B cell (primary cell): ENCODE measurements around the gene IGFALS. TPM values are rescaled to one million over a fixed set of nuclear protein-coding genes. Genes with fewer than 3 reads are reported as not detected.
A peak's percentile ranks its signal among the peaks of the same experiment; 100 is the strongest.

ENCODE experiments used
- ATAC-seq: fragments of 200-7000 bp; cut with Tn5 transposase; one replicate; pipeline ENCODE4 v1.10.0; 2021; ENCODE audit warnings: low read depth, mild to moderate bottlenecking, moderate number of reproducible peaks, moderate library complexity
- CTCF ChIA-PET: fragments of 350-600 bp; sonication (Branson Sonifier 250); formaldehyde crosslinking; loops from one replicate; lab custom pipeline; 2021; ENCODE audit warnings: antibody characterized with exemption, inconsistent platforms; lab: Charles Lee
- POLR2A ChIA-PET: fragments of 350-600 bp; sonication (Branson Sonifier 250); formaldehyde crosslinking; loops from one replicate; lab custom pipeline; 2021; ENCODE audit warnings: antibody characterized with exemption; lab: Charles Lee
- DNase-seq: peaks from one replicate; pipeline ENCODE4 v3.0.0; 2013
- H2AFZ ChIP-seq: 2 replicates; pipeline ENCODE4 v1.6.1; 2012; ENCODE audit warnings: mild to moderate bottlenecking, low read depth, low read length; ENCODE audit not compliant: insufficient read depth, poor library complexity, severe bottlenecking
- H3K27ac ChIP-seq, 2 donors: 1 replicate in 1 of 2; 2 replicates in 1 of 2; pipeline ENCODE4 v1.5.1; 2012 to 2013; ENCODE audit warnings: low read length in 2 of 2, mild to moderate bottlenecking in 2 of 2, moderate library complexity in 1 of 2
- H3K27me3 ChIP-seq, 4 experiments: fragments of 200-600 bp in 1 of 4; sonication (generic) in 1 of 4; replicated peaks in 1 of 4; 1 replicate in 2 of 4; 2 replicates in 2 of 4; pipeline versions ENCODE4 v1.6.1 to v1.7.0; 2013 to 2016; ENCODE audit warnings: low read length in 3 of 4, mild to moderate bottlenecking in 2 of 4, mixed read lengths in 1 of 4, moderate library complexity in 1 of 4; ENCODE audit not compliant: insufficient read depth in 4 of 4, control insufficient read depth in 3 of 4; ENCODE audit errors: control extremely low read depth in 1 of 4
- H3K36me3 ChIP-seq, 2 experiments: replicated peaks in 1 of 2; 1 replicate in 1 of 2; 2 replicates in 1 of 2; pipeline versions ENCODE4 v1.6.1 to v1.7.1; 2013; ENCODE audit warnings: low read length in 1 of 2; ENCODE audit not compliant: insufficient read depth in 2 of 2, control insufficient read depth in 1 of 2; ENCODE audit errors: control extremely low read depth in 1 of 2, extremely low read depth in 1 of 2
- H3K4me1 ChIP-seq, 2 donors: fragments of 200-600 bp in 1 of 2; sonication (generic) in 1 of 2; 1 replicate in 1 of 2; 2 replicates in 1 of 2; pipeline versions ENCODE4 v1.5.1 to v1.6.1; 2013 to 2017; ENCODE audit warnings: low read length in 2 of 2; ENCODE audit not compliant: control insufficient read depth in 2 of 2, insufficient read depth in 2 of 2
- H3K4me2 ChIP-seq: replicated peaks from 2 replicates; pipeline ENCODE3; 2012; ENCODE audit warnings: mild to moderate bottlenecking, low read depth, low read length; ENCODE audit not compliant: poor library complexity, severe bottlenecking
- H3K4me3 ChIP-seq, 5 experiments: fragments of 200-600 bp in 1 of 5; sonication (generic) in 1 of 5; 1 replicate in 3 of 5; 2 replicates in 2 of 5; pipeline versions ENCODE4 v1.5.1 to v1.7.0; 2011 to 2016; ENCODE audit warnings: low read length in 4 of 5, mild to moderate bottlenecking in 4 of 5, low read depth in 2 of 5, control low read depth in 1 of 5, moderate library complexity in 1 of 5; ENCODE audit not compliant: insufficient read depth in 1 of 5; ENCODE audit errors: control extremely low read depth in 1 of 5, extremely low read depth in 1 of 5
- H3K79me2 ChIP-seq: fragments of 200-600 bp; sonication (generic); one replicate; pipeline ENCODE4 v1.6.0; 2016; ENCODE audit warnings: low read length; ENCODE audit not compliant: control insufficient read depth, insufficient read depth
- H3K9ac ChIP-seq: fragments of 200-600 bp; sonication (generic); 2 replicates; pipeline ENCODE4 v1.6.1; 2017; ENCODE audit warnings: mild to moderate bottlenecking, low read length, moderate library complexity
- H3K9me3 ChIP-seq, 3 donors: one replicate each; pipeline versions ENCODE4 v1.6.1 to v1.7.1; 2013; ENCODE audit warnings: low read length in 2 of 3; ENCODE audit not compliant: control insufficient read depth in 2 of 3, insufficient read depth in 1 of 3; ENCODE audit errors: control extremely low read depth in 1 of 3
- H4K20me1 ChIP-seq: 2 replicates; pipeline ENCODE4 v1.6.0; 2012; ENCODE audit warnings: mild to moderate bottlenecking, low read length; ENCODE audit not compliant: insufficient read depth, control insufficient read depth, poor library complexity, severe bottlenecking
- H3K27ac Mint-ChIP-seq: one replicate; pipeline ENCODE4 v1.8.0; 2021; ENCODE audit warnings: mixed read lengths
- H3K27me3 Mint-ChIP-seq: one replicate; pipeline ENCODE4 v1.8.0; 2021; ENCODE audit warnings: mixed read lengths
- H3K4me1 Mint-ChIP-seq: one replicate; pipeline ENCODE4 v1.8.0; 2021; ENCODE audit warnings: mixed read lengths
- H3K4me3 Mint-ChIP-seq: one replicate; pipeline ENCODE4 v1.8.0; 2021; ENCODE audit warnings: mixed read lengths
- H3K9me3 Mint-ChIP-seq: one replicate; pipeline ENCODE4 v1.8.0; 2022; ENCODE audit warnings: mixed read lengths; ENCODE audit not compliant: insufficient read depth
- CTCF ChIP-seq: fragments of 200-600 bp; IDR thresholded peaks from one replicate; pipeline ENCODE4 v1.8.0; 2022; ENCODE audit warnings: antibody characterized with exemption, mild to moderate bottlenecking
- EZH2 ChIP-seq: IDR thresholded peaks from 2 replicates; pipeline ENCODE4 v1.6.1; 2012; ENCODE audit warnings: borderline replicate concordance, low read depth, mild to moderate bottlenecking, moderate library complexity, low read length; ENCODE audit not compliant: insufficient read depth, poor library complexity, severe bottlenecking
- WGBS: methylation state at CpG from one replicate; pipeline ENCODE4 v1.1.5; 2013; ENCODE audit warnings: missing lambda C conversion rate; ENCODE audit not compliant: insufficient coverage; 5-methylcytosine and 5-hydroxymethylcytosine counted together
- intact Hi-C: fragments of 100-400 bp; cut with micrococcal nuclease; formaldehyde crosslinking; loops from one replicate; pipeline ENCODE4 v1.10.0; 2022
- polyA plus RNA-seq: library from polyadenylated mRNA; depleted of rRNA; stranded (reverse); fragments of >200 nt; gene quantifications from 2 replicates; pipeline ENCODE4 v1.2.3, GENCODE V29; 2012
- total RNA-seq, 2 donors: library from RNA; stranded (reverse); fragments of 120-200 nt in 1 of 2; gene quantifications; 1 replicate in 1 of 2; 2 replicates in 1 of 2; pipeline versions ENCODE4 v1.2.3 to v1.2.4, GENCODE V29; 2013 to 2022

Gene IGFALS
- total and polyA plus RNA-seq, 2 donors (not counting 1 experiment from before 2014, with no cell fraction given) = 0.49 TPM; not detected in 1

- peaks cover 0 to 28% of the 10 kb centered on the region in 2 experiments for H3K36me3 ChIP-seq
- ATAC-seq (no peak), DNase-seq (peak; percentile 60)
- Mint-ChIP-seq H3K4me1 (peaks cover 27% of the 10 kb centered on the region), H3K27me3 (no peaks in the 10 kb centered on the region), H3K4me3 (peak within 1 kb of the TSS; percentile 95), H3K27ac (peak within 1 kb of the TSS; percentile 97), H3K9me3 (no peaks in the 10 kb centered on the region)
- peak within 1 kb of the TSS; percentile 84 for H3K9ac ChIP-seq
- WGBS = under 1% methylated on average over 53 of the region's 53 CpGs
- peaks cover 22 to 35% of the 10 kb centered on the region in 2 donors for H3K4me1 ChIP-seq
- POLR2A ChIA-PET = interaction anchor here (0.6 to 4.4 kb wide), 4 partner anchors 10 to 157 kb away, joined by 3 to 27 read pairs (median 3); partner anchors contain the start of genes NUBP2 and SPSB3
- peak within 1 kb of the TSS; percentile 38 to 90 for H3K27ac ChIP-seq
- H3K9me3 ChIP-seq = no peaks in the 10 kb centered on the region
- H2AFZ ChIP-seq = peak within 1 kb of the TSS; percentile 81
- intact Hi-C loops = loop anchor here (2.0 to 5.0 kb wide), 4 partner anchors 54 to 360 kb away; partner anchors contain the start of genes FAHD1, HAGH, MAPK8IP3 and UNKL
- H3K79me2 ChIP-seq = peaks cover 31% of the 10 kb centered on the region
- H3K4me2 ChIP-seq = peak within 1 kb of the TSS; percentile 99
- H3K27me3 ChIP-seq = no peaks in the 10 kb centered on the region
- TF ChIP-seq EZH2 (no peak), CTCF (no peak)
- H3K4me3 ChIP-seq = peak within 1 kb of the TSS; percentile 53 to 87 (median 82)
- CTCF ChIA-PET = interaction anchor here (0.6 to 3.2 kb wide), 4 partner anchors 9 to 716 kb away, joined by 3 to 15 read pairs (median 6); partner anchors contain the start of genes MAPK8IP3, NUBP2 and SPSB3
- H4K20me1 ChIP-seq = peaks cover 60% of the 10 kb centered on the region
Observed at GRCh38 chr16:1772362-1772907, 21.1 kb downstream of the IGFALS start, which contains the start of gene EME2. Gene EME2 (plus strand): TSS chr16:1772810. CDS start chr16:1773228, 418 bp downstream.
